MCF 10A (cell line): ENCODE data around the gene CDK16. TPM values are rescaled to one million over a fixed set of nuclear protein-coding genes. Genes with fewer than 3 reads are reported as not detected.
A peak's percentile ranks its signal among the peaks of the same experiment; 100 is the strongest.

ENCODE experiments used
- BruUV-seq: library from RNA; stranded (reverse); fragments of 400-500 nt; replicated peaks from 2 replicates; lab custom pipeline; 2021; lab: Mats Ljungman, UMichigan
- CTCF ChIA-PET: fragments of 300-600 bp; sonication (Branson Sonifier 250); formaldehyde crosslinking; extraction: SDS; loops from one replicate; lab custom pipeline; 2021; ENCODE audit warnings: antibody characterized with exemption, inconsistent platforms; lab: Yijun Ruan, JAX
- POLR2A ChIA-PET: fragments of 300-600, 350-650 bp; sonication (Branson Sonifier 250); formaldehyde crosslinking; extraction: SDS; loops from one replicate; lab custom pipeline; 2020; ENCODE audit warnings: antibody characterized with exemption, inconsistent platforms; lab: Yijun Ruan, JAX
- DNase-seq: peaks from one replicate; pipeline ENCODE4 v3.0.0-alpha.2; 2018; ENCODE audit not compliant: unreplicated experiment
- H3K27ac Mint-ChIP-seq: one replicate; pipeline ENCODE4 v1.8.0; 2022; ENCODE audit warnings: mild to moderate bottlenecking, low read depth, mixed read lengths; ENCODE audit not compliant: unreplicated experiment
- H3K27me3 Mint-ChIP-seq: one replicate; pipeline ENCODE4 v1.8.0; 2022; ENCODE audit warnings: mixed read lengths; ENCODE audit not compliant: insufficient read depth, unreplicated experiment
- H3K36me3 Mint-ChIP-seq: one replicate; pipeline ENCODE4 v1.8.0; 2022; ENCODE audit warnings: mild to moderate bottlenecking, moderate library complexity, mixed read lengths; ENCODE audit not compliant: insufficient read depth, unreplicated experiment
- H3K4me1 Mint-ChIP-seq: one replicate; pipeline ENCODE4 v1.8.0; 2022; ENCODE audit warnings: mixed read lengths; ENCODE audit not compliant: insufficient read depth, unreplicated experiment
- H3K4me3 Mint-ChIP-seq: one replicate; pipeline ENCODE4 v1.8.0; 2022; ENCODE audit warnings: mild to moderate bottlenecking, moderate library complexity, mixed read lengths; ENCODE audit not compliant: unreplicated experiment
- H3K9me3 Mint-ChIP-seq: one replicate; pipeline ENCODE4 v1.8.0; 2022; ENCODE audit warnings: mixed read lengths; ENCODE audit not compliant: unreplicated experiment
- intact Hi-C: fragments of 100-400 bp; cut with micrococcal nuclease; formaldehyde crosslinking; loops from 2 replicates; pipeline ENCODE4 v1.14.1; 2022
- total RNA-seq: library from RNA; stranded (reverse); gene quantifications from 2 replicates; pipeline ENCODE4 v1.2.3, GENCODE V29; 2022
- TF ChIP-seq, protein P1 (sequence below): fragments of 200-600 bp; IDR thresholded peaks from one replicate; pipeline ENCODE4 v1.8.0; 2022; ENCODE audit warnings: antibody characterized with exemption, mild to moderate bottlenecking; ENCODE audit not compliant: unreplicated experiment

Gene CDK16
- total RNA-seq, 1 experiment from 2014 or later: 138 TPM

DNA sequence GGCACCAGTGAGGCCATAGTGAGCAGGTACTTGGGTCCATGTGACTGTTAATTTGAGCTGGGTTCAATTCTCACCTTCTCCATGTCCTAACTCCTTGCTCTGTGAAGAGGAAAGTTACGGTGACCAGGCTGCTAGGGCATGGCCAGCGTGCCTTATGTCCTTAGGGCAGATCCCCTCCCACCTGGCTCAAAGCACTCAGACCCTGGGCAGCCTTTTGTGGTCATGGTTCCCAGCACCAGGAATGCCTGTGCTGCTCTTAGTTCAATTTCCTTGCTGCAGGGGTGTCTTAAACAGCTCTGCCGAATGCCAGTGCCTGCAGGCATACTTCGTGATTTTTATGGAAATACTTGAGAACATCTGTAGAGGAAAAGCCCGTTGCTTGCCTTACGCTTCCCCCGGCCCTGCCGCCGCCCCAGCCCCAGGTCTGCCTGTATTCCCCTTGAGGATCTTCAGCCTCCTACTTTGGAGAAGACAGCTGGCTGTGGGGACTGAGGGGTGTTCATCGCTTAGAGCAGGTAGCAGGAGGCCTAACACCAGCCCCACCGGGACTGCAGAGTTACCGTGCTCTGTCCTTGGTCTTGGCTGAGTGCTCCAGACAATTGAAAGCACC lies 3.1 kb upstream of the CDK16 start:
- H3K4me3 Mint-ChIP-seq: no peak overlapping the region
- H3K4me1 Mint-ChIP-seq: peaks cover 40% of the 10 kb centered on the region
- H3K9me3 Mint-ChIP-seq: no peaks in the 10 kb centered on the region
- no TSS peak for BruUV-seq
- no peaks in the 10 kb centered on the region for H3K27me3 Mint-ChIP-seq
- ChIA-PET POLR2A (no interaction called here), CTCF (interaction anchor here (0.9 kb wide), 1 partner anchor 21 kb away, joined by 6 read pairs; no protein-coding TSS in a partner anchor)
- DNase-seq: no peak
- no peak overlapping the region for H3K27ac Mint-ChIP-seq
- TF ChIP-seq, protein P1, sequence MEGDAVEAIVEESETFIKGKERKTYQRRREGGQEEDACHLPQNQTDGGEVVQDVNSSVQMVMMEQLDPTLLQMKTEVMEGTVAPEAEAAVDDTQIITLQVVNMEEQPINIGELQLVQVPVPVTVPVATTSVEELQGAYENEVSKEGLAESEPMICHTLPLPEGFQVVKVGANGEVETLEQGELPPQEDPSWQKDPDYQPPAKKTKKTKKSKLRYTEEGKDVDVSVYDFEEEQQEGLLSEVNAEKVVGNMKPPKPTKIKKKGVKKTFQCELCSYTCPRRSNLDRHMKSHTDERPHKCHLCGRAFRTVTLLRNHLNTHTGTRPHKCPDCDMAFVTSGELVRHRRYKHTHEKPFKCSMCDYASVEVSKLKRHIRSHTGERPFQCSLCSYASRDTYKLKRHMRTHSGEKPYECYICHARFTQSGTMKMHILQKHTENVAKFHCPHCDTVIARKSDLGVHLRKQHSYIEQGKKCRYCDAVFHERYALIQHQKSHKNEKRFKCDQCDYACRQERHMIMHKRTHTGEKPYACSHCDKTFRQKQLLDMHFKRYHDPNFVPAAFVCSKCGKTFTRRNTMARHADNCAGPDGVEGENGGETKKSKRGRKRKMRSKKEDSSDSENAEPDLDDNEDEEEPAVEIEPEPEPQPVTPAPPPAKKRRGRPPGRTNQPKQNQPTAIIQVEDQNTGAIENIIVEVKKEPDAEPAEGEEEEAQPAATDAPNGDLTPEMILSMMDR: no peak
- intact Hi-C loops: no loop called here
- peaks cover 69% of the 10 kb centered on the region for H3K36me3 Mint-ChIP-seq

DNA sequence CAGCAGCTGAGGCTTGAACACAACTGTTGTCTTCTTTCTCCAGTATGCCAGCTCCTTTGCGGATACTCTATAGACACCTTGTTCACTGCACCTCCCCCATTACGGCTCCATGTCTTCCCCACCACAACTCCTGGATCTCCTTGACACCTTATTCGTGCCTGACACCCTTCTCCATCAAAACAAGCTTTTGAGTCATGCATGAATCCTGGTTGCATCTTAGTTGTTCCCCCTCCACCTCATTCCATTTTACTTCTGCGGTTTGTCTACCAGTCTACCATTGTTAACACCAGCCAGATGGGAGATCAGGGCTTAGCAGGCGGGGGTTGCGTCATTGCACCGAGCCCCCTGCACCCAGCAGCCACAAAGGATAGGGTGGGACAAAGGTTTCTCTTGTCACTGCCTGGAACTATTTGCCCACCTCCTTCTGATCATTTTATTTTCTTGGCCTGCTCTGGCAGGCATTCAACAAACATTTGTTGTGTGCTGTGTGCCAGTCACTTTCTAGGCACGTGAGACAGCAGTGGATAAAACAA lies 2.0 kb upstream of the CDK16 start:
- Mint-ChIP-seq H3K4me3 (peak overlapping the region; percentile 82), H3K36me3 (peaks cover 58% of the 10 kb centered on the region), H3K27ac (peak overlapping the region; percentile 99), H3K4me1 (peaks cover 42% of the 10 kb centered on the region), H3K27me3 (no peaks in the 10 kb centered on the region), H3K9me3 (no peaks in the 10 kb centered on the region)
- POLR2A ChIA-PET: interaction anchor here (0.6 to 5.7 kb wide), 6 partner anchors 10 to 1482 kb away, joined by 4 to 79 read pairs (median 16); partner anchors contain the start of gene USP11
- no TSS peak for BruUV-seq
- TF ChIP-seq, protein P1: no peak
- intact Hi-C loops: no loop called here
- DNase-seq: no peak
- CTCF ChIA-PET: interaction anchor here (1.3 kb wide), 1 partner anchor 22 kb away, joined by 3 read pairs; no protein-coding TSS in a partner anchor

DNA sequence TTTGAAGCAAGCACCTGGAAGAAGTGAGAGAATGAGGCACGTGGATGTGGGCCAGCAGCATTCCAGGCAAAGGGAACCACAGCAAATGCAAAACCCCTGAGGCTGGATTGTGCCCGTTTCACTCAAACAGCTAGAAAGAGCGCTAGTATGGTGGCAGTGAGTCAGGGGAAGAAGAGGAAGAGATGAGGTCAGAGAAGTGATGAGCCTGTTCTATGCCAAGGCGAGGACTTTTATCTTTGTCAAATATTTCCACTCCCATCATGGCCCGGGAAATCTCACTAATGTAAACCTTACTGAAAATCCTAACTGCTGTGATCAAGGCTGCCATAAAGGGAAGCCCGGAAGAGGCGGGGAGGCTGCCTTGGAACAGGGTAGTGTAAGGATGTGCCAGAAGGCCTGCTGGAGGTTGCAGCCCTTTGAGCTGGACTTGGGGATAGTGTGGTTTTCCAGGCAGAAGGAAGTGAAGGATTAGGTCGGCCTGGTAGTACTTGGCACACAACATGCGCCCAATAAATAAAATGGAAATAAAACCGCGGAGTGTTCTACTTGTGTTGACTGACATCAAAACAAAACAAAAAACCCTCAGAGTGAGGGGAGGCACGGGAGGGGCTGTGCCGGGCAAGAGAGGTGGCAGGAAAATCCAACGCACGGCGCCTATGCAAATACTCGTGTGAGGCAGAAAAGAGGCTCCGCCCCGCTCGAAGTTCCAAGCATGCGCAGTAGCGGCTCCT lies 1.2 kb upstream of the CDK16 start:
- TF ChIP-seq, protein P1: no peak
- peaks cover 41% of the 10 kb centered on the region for H3K4me1 Mint-ChIP-seq
- no peaks in the 10 kb centered on the region for H3K27me3 Mint-ChIP-seq
- peak overlapping the region; percentile 82 for H3K4me3 Mint-ChIP-seq
- POLR2A ChIA-PET: interaction anchor here (0.6 to 5.7 kb wide), 23 partner anchors 10 to 599 kb away, joined by 3 to 79 read pairs (median 4); partner anchors contain the start of genes NDUFB11, RBM10 and USP11
- CTCF ChIA-PET: interaction anchor here (1.1 to 1.5 kb wide), 3 partner anchors 23 to 306 kb away, joined by 3 to 7 read pairs (median 3); no protein-coding TSS in a partner anchor
- DNase-seq: peak; percentile 79
- intact Hi-C loops: loop anchor here (1.0 kb wide), 1 partner anchor 24 kb away; the partner anchor contains the start of gene UBA1
- peaks cover 56% of the 10 kb centered on the region for H3K36me3 Mint-ChIP-seq
- H3K9me3 Mint-ChIP-seq: no peaks in the 10 kb centered on the region
- TSS peak; percentile 68 for BruUV-seq
- H3K27ac Mint-ChIP-seq: peak overlapping the region; percentile 99
